WI38 (cell line): Measurements from ENCODE around the gene RAB11FIP5.
"Not testable (repeated sequence)": the region's sequence is repeated elsewhere in the genome, so short reads cannot be mapped to it uniquely, and the experiment has no call there.

Source experiments
- H3K4me3 ChIP-seq: 2 replicates; pipeline ENCODE4 v1.5.1; 2011; ENCODE audit warnings: low read depth, mild to moderate bottlenecking, control low read depth, low read length
- CTCF ChIP-seq: IDR thresholded peaks from 2 replicates; pipeline ENCODE4 v1.5.1; 2012; ENCODE audit warnings: low read depth, mild to moderate bottlenecking, control low read depth, low read length

RAB11FIP5 gene

GRCh38 chr2:73100956-73101355, 11.8 kb downstream of the RAB11FIP5 start:
- no peak overlapping the region for H3K4me3 ChIP-seq
- no peak for TF ChIP-seq CTCF

DNA sequence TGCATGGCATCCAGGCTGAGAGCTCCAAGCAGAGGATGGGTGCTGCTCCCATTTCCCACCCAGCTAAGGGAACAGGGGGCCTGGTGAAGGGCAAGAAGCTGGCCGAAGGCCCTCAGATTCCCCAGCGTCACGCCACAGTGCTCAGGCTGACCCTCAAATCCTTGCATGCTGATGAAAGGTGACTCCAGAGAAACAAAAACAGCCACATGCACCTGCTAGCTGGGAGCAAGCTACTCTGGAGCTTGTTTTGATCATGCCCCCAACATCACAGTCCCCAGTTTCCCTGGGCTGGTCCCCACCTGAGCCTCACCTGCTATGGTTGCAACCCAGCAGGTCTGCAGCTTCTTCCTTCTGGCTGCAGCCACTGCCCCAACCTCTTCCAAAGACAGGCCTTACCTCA, 13.3 kb downstream of the RAB11FIP5 start:
- H3K4me3 ChIP-seq, result no peak overlapping the region
- no peak for TF ChIP-seq CTCF

- H3K4me3 ChIP-seq, result no peak overlapping the region
- TF ChIP-seq CTCF, result no peak
Measured at GRCh38 chr2:73095910-73096309, 16.8 kb downstream of the RAB11FIP5 start.

- H3K4me3 ChIP-seq, result not testable (repeated sequence)
Measured at GRCh38 chr2:73093601-73094218, 19.0 kb downstream of the RAB11FIP5 start.

DNA sequence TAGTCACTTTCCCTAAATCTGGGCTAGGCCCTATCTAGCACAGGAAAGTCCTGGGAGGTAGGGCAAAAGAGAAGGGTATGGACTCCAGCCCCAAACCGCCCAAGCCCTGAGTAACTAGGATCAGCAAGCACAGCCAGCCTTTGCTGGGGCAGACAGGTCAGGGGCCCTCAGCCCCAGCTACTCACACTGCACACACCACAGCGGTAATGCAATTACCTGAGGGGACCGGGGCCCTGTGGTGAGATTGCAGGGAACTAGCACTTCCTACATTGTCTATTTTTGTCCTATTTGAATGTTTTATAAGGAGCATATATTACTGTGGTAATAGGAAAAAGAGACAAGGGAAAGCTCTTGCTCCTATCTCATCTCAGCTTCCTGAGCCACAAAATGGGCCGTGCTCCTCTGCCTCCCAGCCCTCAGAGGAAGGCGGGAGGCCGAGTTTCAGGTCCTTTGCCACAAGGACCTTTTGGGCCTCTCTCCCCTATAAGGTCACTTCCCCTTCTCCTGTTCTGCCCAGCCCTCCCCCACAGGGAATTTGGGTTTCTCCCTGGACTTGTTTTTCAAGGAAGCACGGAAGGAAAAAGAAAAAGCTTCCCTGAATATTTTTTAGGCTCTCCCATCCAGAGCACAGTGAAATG, 20.5 kb downstream of the RAB11FIP5 start:
- TF ChIP-seq CTCF, result no peak
- no peak overlapping the region for H3K4me3 ChIP-seq

DNA sequence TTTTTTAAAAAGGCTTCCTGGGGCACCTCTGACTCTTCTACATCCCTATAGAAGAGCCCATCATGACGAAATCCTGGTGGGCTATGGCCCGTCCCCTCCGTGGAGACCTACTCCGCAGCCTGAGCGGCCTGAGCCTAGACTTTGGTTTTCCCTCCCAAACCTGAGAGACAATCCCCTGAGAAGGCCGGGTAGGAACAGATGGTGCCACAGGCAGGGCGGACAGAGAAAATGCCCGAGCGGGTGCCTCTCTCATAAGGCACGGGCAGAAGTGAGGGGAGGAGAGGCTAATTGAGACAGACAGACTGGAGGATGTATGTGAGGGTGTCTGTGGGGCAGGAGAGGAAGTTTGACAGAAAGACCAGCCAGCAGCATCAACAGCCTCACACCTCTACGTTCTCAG, 21.1 kb downstream of the RAB11FIP5 start:
- no peak overlapping the region for H3K4me3 ChIP-seq
- no peak for TF ChIP-seq CTCF

GRCh38 chr2:73091164-73091563, 21.6 kb downstream of the RAB11FIP5 start:
- no peak overlapping the region for H3K4me3 ChIP-seq
- no peak for TF ChIP-seq CTCF
